ENCODE measurements around the gene MT3.

DNA sequence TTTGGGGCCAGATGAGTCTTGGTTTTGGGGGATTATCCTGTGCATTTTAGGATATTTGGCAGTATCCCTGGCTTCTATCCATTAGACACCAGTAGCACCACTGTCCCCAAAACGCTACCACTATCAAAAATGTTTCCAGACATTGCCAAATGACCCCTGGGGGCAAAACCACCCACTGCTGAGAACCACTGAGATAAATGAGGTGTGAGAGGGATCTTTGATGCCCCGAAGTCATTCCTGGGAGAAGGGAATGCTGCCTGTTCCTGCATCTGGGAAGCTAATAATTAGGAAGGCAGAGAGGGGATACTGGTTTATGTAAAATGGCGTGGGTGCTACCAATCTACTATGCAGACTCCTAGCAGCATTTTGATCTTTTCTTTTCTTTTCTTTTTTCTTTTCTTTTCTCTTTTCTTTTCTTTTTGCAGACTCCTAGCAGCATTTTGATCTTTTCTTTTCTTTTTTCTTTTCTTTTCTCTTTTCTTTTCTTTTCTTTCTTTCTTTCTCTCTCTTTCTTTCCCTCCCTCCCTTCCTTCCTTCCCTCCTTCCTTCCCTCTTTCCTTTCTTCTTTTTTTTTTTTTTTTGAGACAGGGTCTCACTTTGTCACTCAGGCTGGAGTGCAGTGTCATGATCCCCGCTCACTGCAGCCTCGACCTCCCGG, 8.8 kb upstream of the MT3 start:
- TF ChIP-seq, protein P1, sequence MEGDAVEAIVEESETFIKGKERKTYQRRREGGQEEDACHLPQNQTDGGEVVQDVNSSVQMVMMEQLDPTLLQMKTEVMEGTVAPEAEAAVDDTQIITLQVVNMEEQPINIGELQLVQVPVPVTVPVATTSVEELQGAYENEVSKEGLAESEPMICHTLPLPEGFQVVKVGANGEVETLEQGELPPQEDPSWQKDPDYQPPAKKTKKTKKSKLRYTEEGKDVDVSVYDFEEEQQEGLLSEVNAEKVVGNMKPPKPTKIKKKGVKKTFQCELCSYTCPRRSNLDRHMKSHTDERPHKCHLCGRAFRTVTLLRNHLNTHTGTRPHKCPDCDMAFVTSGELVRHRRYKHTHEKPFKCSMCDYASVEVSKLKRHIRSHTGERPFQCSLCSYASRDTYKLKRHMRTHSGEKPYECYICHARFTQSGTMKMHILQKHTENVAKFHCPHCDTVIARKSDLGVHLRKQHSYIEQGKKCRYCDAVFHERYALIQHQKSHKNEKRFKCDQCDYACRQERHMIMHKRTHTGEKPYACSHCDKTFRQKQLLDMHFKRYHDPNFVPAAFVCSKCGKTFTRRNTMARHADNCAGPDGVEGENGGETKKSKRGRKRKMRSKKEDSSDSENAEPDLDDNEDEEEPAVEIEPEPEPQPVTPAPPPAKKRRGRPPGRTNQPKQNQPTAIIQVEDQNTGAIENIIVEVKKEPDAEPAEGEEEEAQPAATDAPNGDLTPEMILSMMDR (IDR thresholded peaks at IDR 0.05), result no peak
- TF ChIP-seq POLR2AphosphoS5 (IDR thresholded peaks at IDR 0.05; ENCODE audit: low read depth, low read length) (no peak), SMC3 (IDR thresholded peaks at IDR 0.05; ENCODE audit: low read depth, low read length) (no peak)
- TF ChIP-seq, protein P2, sequence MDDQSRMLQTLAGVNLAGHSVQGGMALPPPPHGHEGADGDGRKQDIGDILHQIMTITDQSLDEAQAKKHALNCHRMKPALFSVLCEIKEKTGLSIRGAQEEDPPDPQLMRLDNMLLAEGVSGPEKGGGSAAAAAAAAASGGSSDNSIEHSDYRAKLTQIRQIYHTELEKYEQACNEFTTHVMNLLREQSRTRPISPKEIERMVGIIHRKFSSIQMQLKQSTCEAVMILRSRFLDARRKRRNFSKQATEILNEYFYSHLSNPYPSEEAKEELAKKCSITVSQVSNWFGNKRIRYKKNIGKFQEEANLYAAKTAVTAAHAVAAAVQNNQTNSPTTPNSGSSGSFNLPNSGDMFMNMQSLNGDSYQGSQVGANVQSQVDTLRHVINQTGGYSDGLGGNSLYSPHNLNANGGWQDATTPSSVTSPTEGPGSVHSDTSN (IDR thresholded peaks at IDR 0.05), result no peak
- TF ChIP-seq, protein P3, sequence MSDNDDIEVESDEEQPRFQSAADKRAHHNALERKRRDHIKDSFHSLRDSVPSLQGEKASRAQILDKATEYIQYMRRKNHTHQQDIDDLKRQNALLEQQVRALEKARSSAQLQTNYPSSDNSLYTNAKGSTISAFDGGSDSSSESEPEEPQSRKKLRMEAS (IDR thresholded peaks at IDR 0.05; ENCODE audit: low read depth), result no peak
- TF ChIP-seq, protein P4, sequence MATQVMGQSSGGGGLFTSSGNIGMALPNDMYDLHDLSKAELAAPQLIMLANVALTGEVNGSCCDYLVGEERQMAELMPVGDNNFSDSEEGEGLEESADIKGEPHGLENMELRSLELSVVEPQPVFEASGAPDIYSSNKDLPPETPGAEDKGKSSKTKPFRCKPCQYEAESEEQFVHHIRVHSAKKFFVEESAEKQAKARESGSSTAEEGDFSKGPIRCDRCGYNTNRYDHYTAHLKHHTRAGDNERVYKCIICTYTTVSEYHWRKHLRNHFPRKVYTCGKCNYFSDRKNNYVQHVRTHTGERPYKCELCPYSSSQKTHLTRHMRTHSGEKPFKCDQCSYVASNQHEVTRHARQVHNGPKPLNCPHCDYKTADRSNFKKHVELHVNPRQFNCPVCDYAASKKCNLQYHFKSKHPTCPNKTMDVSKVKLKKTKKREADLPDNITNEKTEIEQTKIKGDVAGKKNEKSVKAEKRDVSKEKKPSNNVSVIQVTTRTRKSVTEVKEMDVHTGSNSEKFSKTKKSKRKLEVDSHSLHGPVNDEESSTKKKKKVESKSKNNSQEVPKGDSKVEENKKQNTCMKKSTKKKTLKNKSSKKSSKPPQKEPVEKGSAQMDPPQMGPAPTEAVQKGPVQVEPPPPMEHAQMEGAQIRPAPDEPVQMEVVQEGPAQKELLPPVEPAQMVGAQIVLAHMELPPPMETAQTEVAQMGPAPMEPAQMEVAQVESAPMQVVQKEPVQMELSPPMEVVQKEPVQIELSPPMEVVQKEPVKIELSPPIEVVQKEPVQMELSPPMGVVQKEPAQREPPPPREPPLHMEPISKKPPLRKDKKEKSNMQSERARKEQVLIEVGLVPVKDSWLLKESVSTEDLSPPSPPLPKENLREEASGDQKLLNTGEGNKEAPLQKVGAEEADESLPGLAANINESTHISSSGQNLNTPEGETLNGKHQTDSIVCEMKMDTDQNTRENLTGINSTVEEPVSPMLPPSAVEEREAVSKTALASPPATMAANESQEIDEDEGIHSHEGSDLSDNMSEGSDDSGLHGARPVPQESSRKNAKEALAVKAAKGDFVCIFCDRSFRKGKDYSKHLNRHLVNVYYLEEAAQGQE (IDR thresholded peaks at IDR 0.05; ENCODE audit: low read depth, low read length), result no peak

All from SK-N-SH (cell line).